HCT116 (cell line): ENCODE results near the gene BST2. TPM values are rescaled to one million over a fixed set of nuclear protein-coding genes. Genes with fewer than 3 reads are reported as not detected.
A peak's percentile ranks its signal among the peaks of the same experiment; 100 is the strongest.

Source experiments
- ATAC-seq: fragments of 200-7000 bp; cut with Tn5 transposase; 2 replicates; pipeline ENCODE4 v1.9.1; 2020; ENCODE audit warnings: mild to moderate bottlenecking, moderate library complexity
- BruUV-seq: library from RNA; stranded (reverse); fragments of 400-500 nt; replicated peaks from 2 replicates; lab custom pipeline; 2021; lab: Mats Ljungman, UMichigan
- CTCF ChIA-PET: fragments of 300-600 bp; sonication (Branson Sonifier 250); formaldehyde crosslinking; loops from one replicate; lab custom pipeline; 2021; ENCODE audit warnings: antibody characterized with exemption; lab: Charles Lee
- POLR2A ChIA-PET: fragments of 300-600, 350-600 bp; sonication (Branson Sonifier 250); formaldehyde crosslinking; loops from one replicate; lab custom pipeline; 2021; ENCODE audit warnings: antibody characterized with exemption; lab: Charles Lee
- RAD21 ChIA-PET, 2 experiments: fragments of 300-600 bp; sonication (Branson Sonifier 250); formaldehyde crosslinking; loops; one replicate each; lab custom pipeline; 2023; ENCODE audit warnings: low total read pairs in 2 of 2; ENCODE audit not compliant: uncharacterized antibody in 2 of 2, unreplicated experiment in 2 of 2, low non-redundant PET in 1 of 2; lab: Charles Lee
- DNase-seq: peaks from one replicate; pipeline ENCODE4 v3.0.0-alpha.2; 2010; ENCODE audit warnings: low read depth, low spot score
- H2AFZ ChIP-seq: fragments of 200-600 bp; shearing (Covaris generic), sonication (generic); 2 replicates; pipeline ENCODE4 v1.6.1; 2017; ENCODE audit warnings: low read depth, mixed run types, mixed read lengths, antibody characterized with exemption, low read length; ENCODE audit not compliant: poor library complexity, severe bottlenecking
- H3K27ac ChIP-seq: 2 replicates; pipeline ENCODE4 v1.5.1; 2012; ENCODE audit warnings: low read depth, low read length
- H3K27me3 ChIP-seq: fragments of 200-600 bp; sonication (generic); 2 replicates; pipeline ENCODE4 v1.6.1; 2016; ENCODE audit warnings: mixed run types, low read length, mixed read lengths; ENCODE audit not compliant: insufficient read depth
- H3K36me3 ChIP-seq, 2 experiments: fragments of 200-500 bp in 1 of 2; fragments of 200-600 bp in 1 of 2; sonication (Bioruptor generic) in 1 of 2; sonication (generic) in 1 of 2; 2 replicates each; pipeline versions ENCODE4 v1.5.1 to v1.6.1; 2014 to 2016; ENCODE audit warnings: low read length in 2 of 2, inconsistent platforms in 1 of 2, mixed read lengths in 1 of 2, mixed run types in 1 of 2; ENCODE audit not compliant: insufficient read depth in 2 of 2, control insufficient read depth in 1 of 2
- H3K4me1 ChIP-seq, 2 experiments: fragments of 200-600 bp in 1 of 2; sonication (generic) in 1 of 2; 2 replicates each; pipeline versions ENCODE4 v1.5.1 to v1.6.1; 2012 to 2017; ENCODE audit warnings: low read length in 2 of 2, inconsistent platforms in 1 of 2, mild to moderate bottlenecking in 1 of 2, mixed read lengths in 1 of 2, mixed run types in 1 of 2, moderate library complexity in 1 of 2; ENCODE audit not compliant: insufficient read depth in 2 of 2, control insufficient read depth in 1 of 2
- H3K4me2 ChIP-seq: fragments of 200-600 bp; sonication (generic); 2 replicates; pipeline ENCODE4 v1.6.1; 2017; ENCODE audit warnings: mixed run types, low read length, mixed read lengths
- H3K4me3 ChIP-seq, 2 experiments: fragments of 200-600 bp in 1 of 2; sonication (generic) in 1 of 2; replicated peaks in 1 of 2; 2 replicates each; pipeline ENCODE4 v1.5.1; 2011 to 2016; ENCODE audit warnings: low read length in 2 of 2, control low read depth in 1 of 2, low read depth in 1 of 2, mild to moderate bottlenecking in 1 of 2, mixed read lengths in 1 of 2, mixed run types in 1 of 2
- H3K79me2 ChIP-seq: fragments of 200-600 bp; sonication (generic); 2 replicates; pipeline ENCODE4 v1.6.1; 2017; ENCODE audit warnings: mild to moderate bottlenecking, mixed run types, low read length, moderate library complexity, mixed read lengths; ENCODE audit not compliant: insufficient read depth
- H3K9ac ChIP-seq: fragments of 200-600 bp; sonication (generic); 2 replicates; pipeline ENCODE4 v1.6.1; 2016; ENCODE audit warnings: low read length, mixed read lengths
- H3K9me2 ChIP-seq: fragments of 200-600 bp; sonication (generic), shearing (Covaris generic); 2 replicates; pipeline ENCODE4 v1.6.1; 2017; ENCODE audit warnings: mixed run types, mild to moderate bottlenecking, moderate library complexity; ENCODE audit not compliant: insufficient read depth
- H3K9me3 ChIP-seq, 2 experiments: fragments of 200-500 bp in 1 of 2; fragments of 200-600 bp in 1 of 2; sonication (Bioruptor generic) in 1 of 2; sonication (generic) in 1 of 2; 2 replicates each; pipeline ENCODE4 v1.6.1; 2014 to 2017; ENCODE audit warnings: low read length in 2 of 2, mixed read lengths in 2 of 2, inconsistent platforms in 1 of 2, low read depth in 1 of 2, mild to moderate bottlenecking in 1 of 2, mixed run types in 1 of 2, moderate library complexity in 1 of 2; ENCODE audit not compliant: control insufficient read depth in 1 of 2, insufficient read depth in 1 of 2
- H4K20me1 ChIP-seq: fragments of 200-600 bp; sonication (generic), shearing (Covaris generic); 2 replicates; pipeline ENCODE4 v1.6.1; 2017; ENCODE audit warnings: mixed run types, mild to moderate bottlenecking, moderate library complexity; ENCODE audit not compliant: insufficient read depth
- CEBPB ChIP-seq: IDR thresholded peaks from 2 replicates; pipeline ENCODE4 v1.6.1; 2012; ENCODE audit warnings: low read depth
- ELF1 ChIP-seq: IDR thresholded peaks from 2 replicates; pipeline ENCODE4 v1.6.1; 2012; ENCODE audit warnings: low read depth, borderline replicate concordance
- EZH2 ChIP-seq: fragments of 200-600 bp; sonication (generic); IDR thresholded peaks from 2 replicates; pipeline ENCODE4 v1.6.1; 2017; ENCODE audit warnings: antibody characterized with exemption, mixed run types
- FOSL1 ChIP-seq: IDR thresholded peaks from 2 replicates; pipeline ENCODE4 v1.6.1; 2012; ENCODE audit warnings: low read depth
- POLR2A ChIP-seq: IDR thresholded peaks from 2 replicates; pipeline ENCODE4 v1.7.0; 2011; ENCODE audit warnings: borderline replicate concordance; ENCODE audit not compliant: insufficient read depth, insufficient read length; ENCODE audit errors: extremely low read depth
- POLR2AphosphoS5 ChIP-seq: IDR thresholded peaks from 2 replicates; pipeline ENCODE4 v1.6.1; 2011; ENCODE audit warnings: mild to moderate bottlenecking, low read depth, low read length, moderate library complexity
- RAD21 ChIP-seq: IDR thresholded peaks from 2 replicates; pipeline ENCODE4 v1.6.1; 2012; ENCODE audit warnings: low read depth, mild to moderate bottlenecking
- SIN3A ChIP-seq: IDR thresholded peaks from 2 replicates; pipeline ENCODE4 v1.6.1; 2012; ENCODE audit warnings: low read depth
- TCF7L2 ChIP-seq: IDR thresholded peaks from 2 replicates; pipeline ENCODE4 v1.7.0; 2011; ENCODE audit warnings: borderline replicate concordance, inconsistent platforms; ENCODE audit not compliant: insufficient read depth, insufficient read length; ENCODE audit errors: extremely low read depth
- YY1 ChIP-seq: IDR thresholded peaks from 2 replicates; pipeline ENCODE4 v1.6.1; 2011; ENCODE audit warnings: low read length, low read depth, moderate library complexity, mild to moderate bottlenecking; ENCODE audit not compliant: insufficient replicate concordance; ENCODE audit errors: extremely low read depth
- ZFX ChIP-seq: fragments of 450-650 bp; IDR thresholded peaks from 2 replicates; pipeline ENCODE4 v1.6.1; 2017
- intact Hi-C: fragments of 100-400 bp; cut with micrococcal nuclease; formaldehyde crosslinking; loops from 2 replicates; pipeline ENCODE4 v1.10.0; 2022
- total RNA-seq: library from RNA; stranded (reverse); gene quantifications from one replicate; pipeline ENCODE4 v1.2.1, GENCODE V29; 2021; ENCODE audit not compliant: unreplicated experiment
- TF ChIP-seq, protein P1 (sequence below): IDR thresholded peaks from 2 replicates; pipeline ENCODE4 v1.6.1; 2012; ENCODE audit warnings: low read depth

BST2 gene
- total RNA-seq, 1 experiment from 2014 or later, result 5.4 TPM

GRCh38 chr19:17389957-17390664, 15.3 kb downstream of the BST2 start:
- ChIA-PET RAD21 (no interaction called here), POLR2A (no interaction called here), CTCF (interaction anchor here (1.0 to 1.1 kb wide), 2 partner anchors 29 to 76 kb away, joined by 3 read pairs; partner anchors contain the start of gene MVB12A)
- Histone ChIP-seq H3K27me3 (no peaks in the 10 kb centered on the region), H3K9ac (no peak overlapping the region), H3K4me3 (no peak overlapping the region), H2AFZ (no peak overlapping the region), H3K79me2 (no peaks in the 10 kb centered on the region), H3K4me2 (peak overlapping the region; percentile 75; the same call in 1 of the 2 replicates), H3K4me1 (peaks cover 11 to 32% of the 10 kb centered on the region in 2 experiments), H3K36me3 (no peaks in the 10 kb centered on the region), H3K27ac (peak overlapping the region; percentile 11; the same call in 1 of the 2 replicates), H3K9me2 (no peaks in the 10 kb centered on the region), H3K9me3 (no peaks in the 10 kb centered on the region), H4K20me1 (no peaks in the 10 kb centered on the region)
- BruUV-seq, result no TSS peak
- ATAC-seq (no peak), DNase-seq (no peak)
- no peak for TF ChIP-seq FOSL1
- TF ChIP-seq CEBPB, result no peak
- no peak for TF ChIP-seq SIN3A
- no peak for TF ChIP-seq EZH2
- no peak for TF ChIP-seq RAD21
- no peak for TF ChIP-seq ELF1
- no peak for TF ChIP-seq TCF7L2
- TF ChIP-seq POLR2A, result no peak
- no peak for TF ChIP-seq ZFX
- TF ChIP-seq YY1, result no peak
- intact Hi-C loops, result no loop called here

DNA sequence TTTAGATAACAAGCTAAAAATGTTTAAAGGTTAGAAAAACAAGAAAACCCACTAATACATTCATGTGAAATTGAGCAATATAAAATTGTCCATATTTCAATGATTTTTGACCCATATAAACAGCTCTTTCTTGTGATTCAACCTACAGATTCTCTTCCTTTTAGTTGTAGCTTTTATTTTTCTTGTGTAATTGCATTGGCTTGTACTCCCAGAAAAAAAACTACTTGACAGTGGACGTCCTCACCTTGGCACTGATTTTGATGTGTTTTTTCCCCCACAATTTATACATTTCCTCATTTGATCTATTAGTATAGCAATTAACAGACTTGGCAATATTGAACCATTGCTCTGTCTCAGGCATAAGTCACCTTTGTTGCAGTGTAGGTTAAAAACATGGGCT, 16.1 kb downstream of the BST2 start:
- Histone ChIP-seq H3K79me2 (no peaks in the 10 kb centered on the region), H3K27ac (no peak overlapping the region), H3K4me2 (no peak overlapping the region), H3K27me3 (no peaks in the 10 kb centered on the region), H3K4me1 (peaks cover 11 to 27% of the 10 kb centered on the region in 2 experiments), H3K4me3 (no peak overlapping the region), H3K9me2 (no peaks in the 10 kb centered on the region), H3K9ac (no peak overlapping the region), H3K9me3 (no peaks in the 10 kb centered on the region), H3K36me3 (no peaks in the 10 kb centered on the region), H4K20me1 (no peaks in the 10 kb centered on the region), H2AFZ (no peak overlapping the region)
- ChIA-PET RAD21 (no interaction called here), POLR2A (interaction anchor here (1.0 to 1.6 kb wide), 2 partner anchors 95 to 96 kb away, joined by 3 read pairs; no protein-coding TSS in a partner anchor), CTCF (interaction anchor here (1.0 to 1.2 kb wide), 2 partner anchors 14 to 30 kb away, joined by 3 to 4 read pairs; partner anchors contain the start of gene MVB12A)
- no TSS peak for BruUV-seq
- no peak for DNase-seq
- TF ChIP-seq, protein P1, sequence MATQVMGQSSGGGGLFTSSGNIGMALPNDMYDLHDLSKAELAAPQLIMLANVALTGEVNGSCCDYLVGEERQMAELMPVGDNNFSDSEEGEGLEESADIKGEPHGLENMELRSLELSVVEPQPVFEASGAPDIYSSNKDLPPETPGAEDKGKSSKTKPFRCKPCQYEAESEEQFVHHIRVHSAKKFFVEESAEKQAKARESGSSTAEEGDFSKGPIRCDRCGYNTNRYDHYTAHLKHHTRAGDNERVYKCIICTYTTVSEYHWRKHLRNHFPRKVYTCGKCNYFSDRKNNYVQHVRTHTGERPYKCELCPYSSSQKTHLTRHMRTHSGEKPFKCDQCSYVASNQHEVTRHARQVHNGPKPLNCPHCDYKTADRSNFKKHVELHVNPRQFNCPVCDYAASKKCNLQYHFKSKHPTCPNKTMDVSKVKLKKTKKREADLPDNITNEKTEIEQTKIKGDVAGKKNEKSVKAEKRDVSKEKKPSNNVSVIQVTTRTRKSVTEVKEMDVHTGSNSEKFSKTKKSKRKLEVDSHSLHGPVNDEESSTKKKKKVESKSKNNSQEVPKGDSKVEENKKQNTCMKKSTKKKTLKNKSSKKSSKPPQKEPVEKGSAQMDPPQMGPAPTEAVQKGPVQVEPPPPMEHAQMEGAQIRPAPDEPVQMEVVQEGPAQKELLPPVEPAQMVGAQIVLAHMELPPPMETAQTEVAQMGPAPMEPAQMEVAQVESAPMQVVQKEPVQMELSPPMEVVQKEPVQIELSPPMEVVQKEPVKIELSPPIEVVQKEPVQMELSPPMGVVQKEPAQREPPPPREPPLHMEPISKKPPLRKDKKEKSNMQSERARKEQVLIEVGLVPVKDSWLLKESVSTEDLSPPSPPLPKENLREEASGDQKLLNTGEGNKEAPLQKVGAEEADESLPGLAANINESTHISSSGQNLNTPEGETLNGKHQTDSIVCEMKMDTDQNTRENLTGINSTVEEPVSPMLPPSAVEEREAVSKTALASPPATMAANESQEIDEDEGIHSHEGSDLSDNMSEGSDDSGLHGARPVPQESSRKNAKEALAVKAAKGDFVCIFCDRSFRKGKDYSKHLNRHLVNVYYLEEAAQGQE, result no peak
- no peak for TF ChIP-seq POLR2AphosphoS5
- ATAC-seq, result no peak
- intact Hi-C loops, result no loop called here
